ENCODE measurements around the gene LMF1. TPM values are rescaled to one million over a fixed set of nuclear protein-coding genes. Genes with fewer than 3 reads are reported as not detected.

The LMF1 gene
- total and polyA plus RNA-seq, 9 of the 15 experiments (the other 6 are each of a cell fraction or from before 2014, with no cell fraction given), result 0.11 to 1.6 (median 0.55) TPM; not detected in 1

DNA sequence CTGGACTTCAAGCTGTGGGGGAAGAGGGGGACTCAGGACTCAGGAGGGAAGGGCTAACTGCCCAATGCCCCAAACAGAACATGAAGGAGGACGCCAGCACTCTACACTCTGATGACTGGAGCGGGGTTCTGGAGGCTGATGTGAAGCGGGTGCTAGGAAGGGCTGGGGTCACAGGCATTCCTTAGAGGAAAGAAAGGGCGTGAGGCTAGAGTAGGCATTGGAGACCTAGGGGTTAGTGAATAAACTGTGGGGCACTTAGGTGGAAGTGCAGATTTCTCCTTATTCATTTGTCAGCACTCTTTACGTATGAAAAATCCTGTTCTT, 760 bp upstream of the LMF1 start:
- POLR2A ChIA-PET, result no interaction called here
- DNase-seq (ENCODE audit: extremely low read depth in 1 of 4, low spot score in 3 of 4), result no peak
- H3K9ac ChIP-seq (ENCODE audit: insufficient read depth in 1 of 2, low read depth in 2 of 2, low read length in 2 of 2), result no peak overlapping the region
- TF ChIP-seq KDM1A (IDR thresholded peaks at IDR 0.05) (no peak), BRCA1 (IDR thresholded peaks at IDR 0.05) (no peak), BRCA1 (CRISPR knock-in tag; IDR thresholded peaks at IDR 0.05) (no peak), ATF1 (CRISPR knock-in tag; IDR thresholded peaks at IDR 0.05) (no peak), ATF1 (tag; IDR thresholded peaks at IDR 0.05) (no peak), ZNF12 (CRISPR knock-in tag; IDR thresholded peaks at IDR 0.05) (no peak), FOXK2 (conservative IDR thresholded peaks at IDR 0.05 in 1 of 2, IDR thresholded peaks at IDR 0.05 in 1 of 2; ENCODE audit: low read depth in 2 of 2) (no peak), ZNF57 (CRISPR knock-in tag; IDR thresholded peaks at IDR 0.05) (no peak), STAT5B (CRISPR knock-in tag; IDR thresholded peaks at IDR 0.05) (no peak), ETV1 (tag; conservative IDR thresholded peaks at IDR 0.05; ENCODE audit: low read depth) (no peak), CBFA2T2 (conservative IDR thresholded peaks at IDR 0.05) (no peak), ARID1B (IDR thresholded peaks at IDR 0.05) (no peak)
- TF ChIP-seq, protein P1, sequence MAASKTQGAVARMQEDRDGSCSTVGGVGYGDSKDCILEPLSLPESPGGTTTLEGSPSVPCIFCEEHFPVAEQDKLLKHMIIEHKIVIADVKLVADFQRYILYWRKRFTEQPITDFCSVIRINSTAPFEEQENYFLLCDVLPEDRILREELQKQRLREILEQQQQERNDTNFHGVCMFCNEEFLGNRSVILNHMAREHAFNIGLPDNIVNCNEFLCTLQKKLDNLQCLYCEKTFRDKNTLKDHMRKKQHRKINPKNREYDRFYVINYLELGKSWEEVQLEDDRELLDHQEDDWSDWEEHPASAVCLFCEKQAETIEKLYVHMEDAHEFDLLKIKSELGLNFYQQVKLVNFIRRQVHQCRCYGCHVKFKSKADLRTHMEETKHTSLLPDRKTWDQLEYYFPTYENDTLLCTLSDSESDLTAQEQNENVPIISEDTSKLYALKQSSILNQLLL (CRISPR knock-in tag; IDR thresholded peaks at IDR 0.05; ENCODE audit: borderline replicate concordance), result no peak
- TF ChIP-seq, protein P2, sequence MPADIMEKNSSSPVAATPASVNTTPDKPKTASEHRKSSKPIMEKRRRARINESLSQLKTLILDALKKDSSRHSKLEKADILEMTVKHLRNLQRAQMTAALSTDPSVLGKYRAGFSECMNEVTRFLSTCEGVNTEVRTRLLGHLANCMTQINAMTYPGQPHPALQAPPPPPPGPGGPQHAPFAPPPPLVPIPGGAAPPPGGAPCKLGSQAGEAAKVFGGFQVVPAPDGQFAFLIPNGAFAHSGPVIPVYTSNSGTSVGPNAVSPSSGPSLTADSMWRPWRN (IDR thresholded peaks at IDR 0.05; ENCODE audit: low read depth), result no peak
- TF ChIP-seq, protein P3, sequence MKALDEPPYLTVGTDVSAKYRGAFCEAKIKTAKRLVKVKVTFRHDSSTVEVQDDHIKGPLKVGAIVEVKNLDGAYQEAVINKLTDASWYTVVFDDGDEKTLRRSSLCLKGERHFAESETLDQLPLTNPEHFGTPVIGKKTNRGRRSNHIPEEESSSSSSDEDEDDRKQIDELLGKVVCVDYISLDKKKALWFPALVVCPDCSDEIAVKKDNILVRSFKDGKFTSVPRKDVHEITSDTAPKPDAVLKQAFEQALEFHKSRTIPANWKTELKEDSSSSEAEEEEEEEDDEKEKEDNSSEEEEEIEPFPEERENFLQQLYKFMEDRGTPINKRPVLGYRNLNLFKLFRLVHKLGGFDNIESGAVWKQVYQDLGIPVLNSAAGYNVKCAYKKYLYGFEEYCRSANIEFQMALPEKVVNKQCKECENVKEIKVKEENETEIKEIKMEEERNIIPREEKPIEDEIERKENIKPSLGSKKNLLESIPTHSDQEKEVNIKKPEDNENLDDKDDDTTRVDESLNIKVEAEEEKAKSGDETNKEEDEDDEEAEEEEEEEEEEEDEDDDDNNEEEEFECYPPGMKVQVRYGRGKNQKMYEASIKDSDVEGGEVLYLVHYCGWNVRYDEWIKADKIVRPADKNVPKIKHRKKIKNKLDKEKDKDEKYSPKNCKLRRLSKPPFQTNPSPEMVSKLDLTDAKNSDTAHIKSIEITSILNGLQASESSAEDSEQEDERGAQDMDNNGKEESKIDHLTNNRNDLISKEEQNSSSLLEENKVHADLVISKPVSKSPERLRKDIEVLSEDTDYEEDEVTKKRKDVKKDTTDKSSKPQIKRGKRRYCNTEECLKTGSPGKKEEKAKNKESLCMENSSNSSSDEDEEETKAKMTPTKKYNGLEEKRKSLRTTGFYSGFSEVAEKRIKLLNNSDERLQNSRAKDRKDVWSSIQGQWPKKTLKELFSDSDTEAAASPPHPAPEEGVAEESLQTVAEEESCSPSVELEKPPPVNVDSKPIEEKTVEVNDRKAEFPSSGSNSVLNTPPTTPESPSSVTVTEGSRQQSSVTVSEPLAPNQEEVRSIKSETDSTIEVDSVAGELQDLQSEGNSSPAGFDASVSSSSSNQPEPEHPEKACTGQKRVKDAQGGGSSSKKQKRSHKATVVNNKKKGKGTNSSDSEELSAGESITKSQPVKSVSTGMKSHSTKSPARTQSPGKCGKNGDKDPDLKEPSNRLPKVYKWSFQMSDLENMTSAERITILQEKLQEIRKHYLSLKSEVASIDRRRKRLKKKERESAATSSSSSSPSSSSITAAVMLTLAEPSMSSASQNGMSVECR (CRISPR knock-in tag; IDR thresholded peaks at IDR 0.05), result no peak
- TF ChIP-seq, protein P4, sequence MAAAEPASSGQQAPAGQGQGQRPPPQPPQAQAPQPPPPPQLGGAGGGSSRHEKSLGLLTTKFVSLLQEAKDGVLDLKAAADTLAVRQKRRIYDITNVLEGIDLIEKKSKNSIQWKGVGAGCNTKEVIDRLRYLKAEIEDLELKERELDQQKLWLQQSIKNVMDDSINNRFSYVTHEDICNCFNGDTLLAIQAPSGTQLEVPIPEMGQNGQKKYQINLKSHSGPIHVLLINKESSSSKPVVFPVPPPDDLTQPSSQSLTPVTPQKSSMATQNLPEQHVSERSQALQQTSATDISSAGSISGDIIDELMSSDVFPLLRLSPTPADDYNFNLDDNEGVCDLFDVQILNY (CRISPR knock-in tag; IDR thresholded peaks at IDR 0.05), result no peak

More for the DNA sequence above, 760 bp upstream of the LMF1 start:
- no peak for FAIRE-seq
- no peak for ATAC-seq
- H3K79me2 ChIP-seq (ENCODE audit: control insufficient read depth, insufficient read depth, low read length), result 0 out of 3 replicates have a peak, but pooled peaks cover 8% of the 10 kb centered on the region
- peaks cover 4 to 53% of the 10 kb centered on the region in 2 experiments; a peak in 3 of 5 replicates for H3K4me1 ChIP-seq (replicated peaks in 1 of 2; ENCODE audit: control insufficient read depth in 2 of 2, insufficient read depth in 2 of 2, low read length in 2 of 2)
- peaks cover 7% of the 10 kb centered on the region; the same call in 1 of the 2 replicates for H4K20me1 ChIP-seq (replicated peaks; ENCODE audit: control insufficient read depth, insufficient read depth, low read length)
- no peaks in the 10 kb centered on the region; the same call in 1 of the 2 replicates for H3K9me3 ChIP-seq (replicated peaks; ENCODE audit: control insufficient read depth, insufficient read depth, low read depth, low read length)
- no peak overlapping the region for H2AFZ ChIP-seq (ENCODE audit: low read depth, low read length)
- H3K27me3 ChIP-seq (ENCODE audit: control insufficient read depth in 2 of 2, insufficient read depth in 2 of 2, low read length in 2 of 2), result peaks cover 35 to 56% of the 10 kb centered on the region in 2 experiments
- 0 out of 2 replicates have a peak overlapping the region, but pooled peaks have one; percentile 61 for H3K4me2 ChIP-seq (ENCODE audit: insufficient read depth, low read length)
- in situ Hi-C loops (cut with MboI) (no loop called here), intact Hi-C loops (cut with micrococcal nuclease) (no loop called here)
- BruUV-seq (replicated peaks), result no TSS peak
- H3K4me3 ChIP-seq, result no peak overlapping the region
- no peak overlapping the region for H3K27ac ChIP-seq (ENCODE audit: extremely low read depth, low read depth, low read length)
- H3K9me1 ChIP-seq (ENCODE audit: control insufficient read depth, insufficient read depth, low read length), result no peaks in the 10 kb centered on the region
- no peaks in the 10 kb centered on the region; the same call in 2 of the 3 replicates for H3K36me3 ChIP-seq (ENCODE audit: control insufficient read depth, insufficient read depth, low read length)
- WGBS (ENCODE audit: insufficient coverage, low coverage, missing lambda C conversion rate), result 54% methylated on average over 5 of the region's 5 CpGs
- CTCF ChIA-PET (ENCODE audit: low intra/inter-chr PET ratio), result no interaction called here

All from K562 (cell line).